Frontal cortex (tissue), 4 donors: ENCODE results near the gene HAGHL. TPM values are rescaled to one million over a fixed set of nuclear protein-coding genes. Genes with fewer than 3 reads are reported as not detected.
"Not testable (repeated sequence)": the region's sequence is repeated elsewhere in the genome, so short reads cannot be mapped to it uniquely, and the experiment has no call there.

Source experiments
- DNase-seq, 2 donors: peaks; one replicate each; pipeline ENCODE4 v3.0.0; 2012; ENCODE audit warnings: low spot score in 2 of 2
- FAIRE-seq: peaks from 2 replicates; lab custom pipeline; 2012; peaks lifted over from hg19 to GRCh38; lab: Jason Lieb, UNC
- total RNA-seq: library from RNA; depleted of rRNA; stranded (reverse); fragments of >200 nt; gene quantifications from one replicate; pipeline ENCODE4 v1.2.3, GENCODE V29; 2014
- donor health status: control.
- donor health status: control.
- donor health status: control.

The HAGHL gene
- total RNA-seq, 1 donor from 2014 or later: 11.4 TPM

DNA sequence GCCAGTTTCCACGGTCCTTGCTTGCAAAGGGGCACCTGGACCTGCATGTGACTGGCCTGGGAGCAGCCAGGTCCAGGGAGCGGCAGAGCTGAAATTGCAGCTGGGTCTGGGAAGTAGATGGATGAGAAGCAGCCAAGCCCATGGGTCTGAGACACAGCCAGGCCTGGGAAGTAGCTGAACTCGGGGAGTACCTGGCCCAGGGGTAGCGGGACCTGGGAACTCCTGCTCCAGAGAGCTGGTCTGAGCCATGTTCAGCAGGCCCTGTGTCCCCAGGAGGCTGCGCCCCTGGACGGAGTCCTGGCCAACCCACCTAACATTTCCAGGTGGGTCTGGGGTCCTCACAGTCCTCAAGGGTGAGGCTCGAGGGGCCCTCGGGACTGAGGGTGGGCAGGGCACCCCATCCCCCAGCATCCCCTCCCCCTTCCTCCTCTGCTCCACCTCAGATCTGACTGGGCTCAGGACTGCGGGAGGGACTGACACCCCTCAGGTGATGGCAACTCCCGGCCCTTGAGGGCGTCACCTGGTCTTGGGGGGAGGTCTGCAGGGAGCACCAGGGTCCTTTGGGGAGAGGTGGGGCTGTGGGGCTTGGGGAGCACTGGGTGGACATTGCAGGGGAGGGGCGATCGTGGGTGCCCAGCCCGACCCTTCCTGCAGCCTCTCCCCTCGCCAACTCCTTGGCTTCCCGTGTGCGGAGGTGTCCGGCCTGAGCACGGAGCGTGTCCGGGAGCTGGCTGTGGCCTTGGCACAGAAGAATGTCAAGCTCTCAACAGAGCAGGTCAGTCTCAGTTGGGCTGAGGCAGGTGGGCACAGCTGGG lies 36.7 kb downstream of the HAGHL start:
- FAIRE-seq (no peak), DNase-seq (no peak)

DNA sequence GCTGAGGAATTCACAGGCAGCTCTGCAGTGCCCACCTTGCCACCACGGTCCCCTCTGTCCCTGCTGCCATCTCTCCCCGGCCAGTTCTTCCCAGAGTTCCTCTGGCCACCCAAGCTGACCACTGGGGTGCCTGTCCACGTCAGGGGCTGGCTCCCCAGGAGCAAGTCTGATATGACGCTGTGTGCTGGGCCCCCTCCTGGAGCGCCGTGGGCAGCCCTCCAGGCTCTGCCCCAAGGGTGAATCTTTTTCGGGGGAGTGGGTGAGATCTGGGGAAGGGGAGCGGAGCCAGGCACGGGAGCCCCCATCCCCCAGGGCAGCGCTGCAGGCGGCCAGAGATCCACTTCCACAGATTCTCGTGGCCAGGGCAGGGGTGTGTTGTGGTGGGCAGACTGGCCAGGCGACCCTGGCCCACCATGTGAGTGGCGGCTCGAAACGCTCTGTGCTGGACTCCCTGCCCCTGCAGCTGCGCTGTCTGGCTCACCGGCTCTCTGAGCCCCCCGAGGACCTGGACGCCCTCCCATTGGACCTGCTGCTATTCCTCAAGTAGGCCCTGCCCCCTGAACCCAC lies 37.4 kb downstream of the HAGHL start:
- DNase-seq (no peak), FAIRE-seq (no peak)

DNA sequence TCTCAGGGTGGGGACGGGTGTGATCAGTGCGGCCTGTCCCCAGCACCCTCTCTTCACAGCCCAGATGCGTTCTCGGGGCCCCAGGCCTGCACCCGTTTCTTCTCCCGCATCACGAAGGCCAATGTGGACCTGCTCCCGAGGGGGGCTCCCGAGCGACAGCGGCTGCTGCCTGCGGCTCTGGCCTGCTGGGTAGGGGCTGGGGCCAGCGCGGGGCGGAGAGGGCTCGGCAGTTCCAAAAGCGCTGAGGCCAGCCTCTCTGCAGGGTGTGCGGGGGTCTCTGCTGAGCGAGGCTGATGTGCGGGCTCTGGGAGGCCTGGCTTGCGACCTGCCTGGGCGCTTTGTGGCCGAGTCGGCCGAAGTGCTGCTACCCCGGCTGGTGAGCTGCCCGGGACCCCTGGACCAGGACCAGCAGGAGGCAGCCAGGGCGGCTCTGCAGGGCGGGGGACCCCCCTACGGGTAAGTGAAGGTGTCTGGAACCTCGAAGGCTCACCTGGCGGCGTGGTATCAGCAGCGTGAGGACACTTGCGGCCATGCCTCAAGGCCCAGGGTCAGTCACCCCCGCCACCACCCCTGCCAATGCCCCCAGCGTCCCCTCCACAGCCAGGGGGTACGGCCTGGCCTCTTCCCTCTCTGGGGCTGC lies 38.1 kb downstream of the HAGHL start:
- DNase-seq (no peak), FAIRE-seq (no peak)

GRCh38 chr16:765488-765865 lies 38.6 kb downstream of the HAGHL start:
- FAIRE-seq (no peak), DNase-seq (no peak)

DNA sequence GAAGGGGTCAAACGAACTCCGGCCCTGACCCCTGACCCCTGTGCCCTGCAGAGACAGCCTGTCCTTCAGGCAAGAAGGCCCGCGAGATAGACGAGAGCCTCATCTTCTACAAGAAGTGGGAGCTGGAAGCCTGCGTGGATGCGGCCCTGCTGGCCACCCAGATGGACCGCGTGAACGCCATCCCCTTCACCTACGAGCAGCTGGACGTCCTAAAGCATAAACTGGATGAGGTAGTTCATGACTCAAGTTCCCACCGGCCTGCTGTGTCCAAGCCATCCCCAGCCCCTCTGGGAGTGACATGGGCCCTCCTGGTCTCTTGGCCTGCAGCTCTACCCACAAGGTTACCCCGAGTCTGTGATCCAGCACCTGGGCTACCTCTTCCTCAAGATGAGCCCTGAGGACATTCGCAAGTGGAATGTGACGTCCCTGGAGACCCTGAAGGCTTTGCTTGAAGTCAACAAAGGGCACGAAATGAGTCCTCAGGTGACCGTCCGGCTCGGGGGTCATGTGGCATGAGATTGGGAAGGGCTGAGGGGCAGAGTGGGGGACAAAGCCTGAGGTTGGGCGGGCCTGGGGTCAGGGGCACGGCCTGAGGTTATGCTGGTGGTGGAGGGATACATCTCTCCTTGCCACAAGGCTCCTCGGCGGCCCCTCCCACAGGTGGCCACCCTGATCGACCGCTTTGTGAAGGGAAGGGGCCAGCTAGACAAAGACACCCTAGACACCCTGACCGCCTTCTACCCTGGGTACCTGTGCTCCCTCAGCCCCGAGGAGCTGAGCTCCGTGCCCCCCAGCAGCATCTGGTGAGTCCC lies 39.3 kb downstream of the HAGHL start:
- no peak for DNase-seq

GRCh38 chr16:766820-767640 lies 40.1 kb downstream of the HAGHL start:
- no peak for DNase-seq
- no peak for FAIRE-seq

More for the DNA sequence above, 39.3 kb downstream of the HAGHL start:
- FAIRE-seq: no peak

- DNase-seq (no peak), FAIRE-seq (no peak)
Observed at GRCh38 chr16:767743-768235, 40.9 kb downstream of the HAGHL start.

DNA sequence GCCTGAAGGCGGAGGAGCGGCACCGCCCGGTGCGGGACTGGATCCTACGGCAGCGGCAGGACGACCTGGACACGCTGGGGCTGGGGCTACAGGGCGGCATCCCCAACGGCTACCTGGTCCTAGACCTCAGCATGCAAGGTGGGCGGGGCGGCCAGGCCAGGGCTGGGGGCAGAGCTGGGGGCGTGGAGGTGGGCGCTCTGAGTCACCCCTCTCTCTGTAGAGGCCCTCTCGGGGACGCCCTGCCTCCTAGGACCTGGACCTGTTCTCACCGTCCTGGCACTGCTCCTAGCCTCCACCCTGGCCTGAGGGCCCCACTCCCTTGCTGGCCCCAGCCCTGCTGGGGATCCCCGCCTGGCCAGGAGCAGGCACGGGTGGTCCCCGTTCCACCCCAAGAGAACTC lies 41.5 kb downstream of the HAGHL start:
- DNase-seq: no peak

DNA sequence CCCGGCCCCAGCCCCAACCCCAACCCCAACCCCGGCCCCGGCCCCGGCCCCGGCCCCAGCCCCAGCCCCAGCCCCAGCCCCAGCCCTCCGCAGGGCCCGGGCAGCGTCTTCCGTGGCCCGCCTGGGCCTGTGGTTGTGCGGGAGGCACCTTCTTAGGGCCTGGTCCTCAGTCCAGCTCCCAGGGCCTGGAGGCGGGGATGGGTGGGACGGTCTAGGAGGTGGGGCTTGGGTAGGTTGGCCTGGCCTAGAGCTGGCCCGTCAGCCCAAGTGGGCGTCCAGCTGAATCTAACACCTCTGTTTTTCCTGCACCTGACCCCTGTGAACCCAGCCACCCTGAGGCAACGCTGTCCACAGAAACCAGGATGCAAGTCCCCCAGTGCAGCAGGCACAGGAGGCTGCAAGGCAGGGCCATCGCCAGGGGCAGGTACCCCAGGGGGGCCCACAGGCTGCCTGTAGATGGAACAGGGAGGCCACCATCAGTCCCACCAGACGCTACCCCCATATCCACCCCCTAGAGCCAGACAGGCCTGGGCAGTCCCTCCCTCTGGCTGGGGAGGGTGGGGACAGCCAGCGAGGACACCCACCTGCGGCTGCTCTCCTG lies 42.4 kb downstream of the HAGHL start:
- FAIRE-seq (no peak), DNase-seq (no peak)

More for the DNA sequence above, 41.5 kb downstream of the HAGHL start:
- FAIRE-seq: no peak

DNA sequence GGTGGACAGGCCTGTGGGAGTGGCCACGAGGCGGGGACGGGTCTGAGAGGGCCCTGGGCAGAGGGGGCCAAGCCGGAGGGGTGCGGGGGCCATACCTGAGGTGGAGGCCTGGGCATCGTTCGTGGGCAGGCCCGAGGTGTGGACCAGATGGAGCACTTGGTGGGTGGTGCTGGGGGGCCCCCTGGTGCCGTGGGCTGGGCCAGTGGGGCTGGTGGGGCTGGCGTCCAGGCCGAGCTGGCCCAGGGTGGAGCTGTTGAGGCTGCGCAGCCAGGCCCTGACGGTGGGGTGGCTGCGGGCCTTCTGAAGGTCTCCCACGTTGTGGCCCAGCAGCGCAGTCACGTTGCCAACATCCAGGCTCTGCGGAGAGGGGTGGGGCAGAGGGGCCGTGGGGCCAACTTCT lies 43.0 kb downstream of the HAGHL start:
- DNase-seq (no peak), FAIRE-seq (no peak)

- DNase-seq (no peak), FAIRE-seq (no peak)
Observed at GRCh38 chr16:770411-770810, 43.5 kb downstream of the HAGHL start.

GRCh38 chr16:772959-773358 lies 46.1 kb downstream of the HAGHL start:
- no peak for FAIRE-seq
- DNase-seq: no peak

- no peak for FAIRE-seq
- no peak for DNase-seq
Observed at GRCh38 chr16:774086-775001, 47.4 kb downstream of the HAGHL start.

GRCh38 chr16:775236-775796 lies 48.4 kb downstream of the HAGHL start:
- FAIRE-seq: no peak

GRCh38 chr16:776298-776697 lies 49.4 kb downstream of the HAGHL start:
- not testable (repeated sequence) for FAIRE-seq, DNase-seq

More at GRCh38 chr16:775236-775796, 48.4 kb downstream of the HAGHL start:
- no peak for DNase-seq

DNA sequence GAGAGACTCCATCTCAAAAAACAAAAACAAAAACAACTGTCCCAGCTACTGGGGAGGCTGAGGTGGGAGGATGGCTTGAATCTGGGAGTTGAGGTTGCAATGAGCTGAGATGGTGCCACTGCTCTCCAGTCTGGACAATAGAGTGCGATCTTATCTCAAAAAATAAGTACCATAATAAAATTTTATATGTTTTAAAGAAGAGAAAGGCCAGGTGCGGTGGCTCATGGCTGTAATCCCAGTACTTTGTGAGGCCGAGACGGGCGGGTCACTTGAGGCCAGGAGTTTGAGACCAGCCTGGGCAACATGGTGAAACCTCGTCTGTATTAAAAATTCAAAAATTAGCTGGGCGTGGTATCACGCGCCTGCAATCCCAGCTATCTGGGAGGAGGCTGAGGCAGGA lies 49.9 kb downstream of the HAGHL start:
- DNase-seq: no peak
- no peak for FAIRE-seq

- FAIRE-seq (no peak), DNase-seq (no peak)
Observed at GRCh38 chr16:777826-778225, 50.9 kb downstream of the HAGHL start.

DNA sequence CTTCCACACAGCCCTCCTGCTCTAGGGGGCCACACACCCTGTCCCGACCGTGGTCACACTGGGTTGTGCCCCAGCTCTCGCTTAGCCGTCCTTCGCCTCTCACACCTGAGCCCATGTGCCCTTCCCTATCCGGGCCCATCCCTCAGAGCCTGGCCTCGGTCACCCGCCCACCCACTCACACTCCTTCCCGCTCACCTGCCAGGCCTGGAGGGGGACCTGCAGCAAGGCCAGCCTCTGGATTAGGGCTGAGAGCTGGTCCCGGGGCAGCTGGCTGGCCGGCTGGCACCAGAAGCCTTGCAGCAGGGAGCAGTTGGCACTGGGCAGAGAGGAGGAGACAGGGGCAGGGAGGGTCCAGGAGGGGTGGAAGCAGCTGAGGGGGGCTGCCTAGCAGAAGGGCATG lies 51.5 kb downstream of the HAGHL start:
- no peak for DNase-seq
- no peak for FAIRE-seq
